Stimulated activated CD4-positive, alpha-beta T cell treated with anti-CD3 and anti-CD28 coated beads, Interleukin-4, amount 100 ng/mL, for 4 hours (primary cell): Measurements from ENCODE around the gene TOGARAM1.
"Not testable (repeated sequence)": the region's sequence is repeated elsewhere in the genome, so short reads cannot be mapped to it uniquely, and the experiment has no call there.

Experiments
- DNase-seq, 2 experiments: peaks; one replicate each; pipeline ENCODE4 v3.0.0-alpha.2; 2020

The TOGARAM1 gene

GRCh38 chr14:45051180-45051579 is 89.2 kb downstream of the TOGARAM1 start:
- DNase-seq = no peak

GRCh38 chr14:45051896-45052295 is 89.9 kb downstream of the TOGARAM1 start:
- DNase-seq = no peak

- no peak for DNase-seq
These were observed 95.4 kb downstream of the TOGARAM1 start for GRCh38 chr14:45057349-45057748.

GRCh38 chr14:45057881-45058364 is 95.9 kb downstream of the TOGARAM1 start:
- no peak for DNase-seq

GRCh38 chr14:45060551-45060950 is 98.6 kb downstream of the TOGARAM1 start:
- no peak for DNase-seq

- no peak for DNase-seq
These were observed 103.5 kb downstream of the TOGARAM1 start for GRCh38 chr14:45065540-45065939.

GRCh38 chr14:45065956-45066355 is 104.0 kb downstream of the TOGARAM1 start:
- DNase-seq = no peak

- DNase-seq = no peak
These were observed 104.7 kb downstream of the TOGARAM1 start for GRCh38 chr14:45066667-45067066.

- DNase-seq = no peak
These were observed 106.4 kb downstream of the TOGARAM1 start for GRCh38 chr14:45068396-45068795.

GRCh38 chr14:45070215-45070614 is 108.2 kb downstream of the TOGARAM1 start:
- no peak for DNase-seq

- no peak for DNase-seq
These were observed 110.1 kb downstream of the TOGARAM1 start for GRCh38 chr14:45072126-45072525.

- DNase-seq = no peak
These were observed 111.4 kb downstream of the TOGARAM1 start for GRCh38 chr14:45073231-45073879.

- no peak for DNase-seq
These were observed 116.3 kb downstream of the TOGARAM1 start for GRCh38 chr14:45078323-45078722.

- not testable (repeated sequence) for DNase-seq
These were observed 118.5 kb downstream of the TOGARAM1 start for GRCh38 chr14:45080416-45080968.

GRCh38 chr14:45081096-45081495 is 119.1 kb downstream of the TOGARAM1 start:
- not testable (repeated sequence) for DNase-seq

- no peak for DNase-seq
These were observed 120.4 kb downstream of the TOGARAM1 start for GRCh38 chr14:45082420-45082819.

GRCh38 chr14:45083617-45083975 is 121.6 kb downstream of the TOGARAM1 start:
- DNase-seq = no peak

GRCh38 chr14:45083976-45084722 is 122.2 kb downstream of the TOGARAM1 start, which contains the start of gene PRPF39:
TSS of gene PRPF39 (plus strand) at chr14:45084116. CDS start at chr14:45095240, 11,124 bp downstream.
- peak; percentile 94 to 95 for DNase-seq

GRCh38 chr14:45084946-45085346 is 123.0 kb downstream of the TOGARAM1 start:
- DNase-seq = no peak

- DNase-seq = peak in 1 of 2 experiments; percentile 7
These were observed 127.8 kb downstream of the TOGARAM1 start for GRCh38 chr14:45089813-45090212.

- DNase-seq = no peak
These were observed 129.7 kb downstream of the TOGARAM1 start for GRCh38 chr14:45091710-45092109.

- DNase-seq = no peak
These were observed 132.3 kb downstream of the TOGARAM1 start for GRCh38 chr14:45094275-45094674.

GRCh38 chr14:45095143-45095542 is 133.2 kb downstream of the TOGARAM1 start:
- DNase-seq = no peak

- no peak for DNase-seq
These were observed 134.2 kb downstream of the TOGARAM1 start for GRCh38 chr14:45096218-45096617.
